ENCODE measurements around the gene SMPD3.

The SMPD3 gene

GRCh38 chr16:68355447-68356248, 92.7 kb downstream of the SMPD3 start:
- TF ChIP-seq CTCF (IDR thresholded peaks at IDR 0.05; ENCODE audit: low read length, missing control alignments), result no peak
- no peak for DNase-seq (ENCODE audit: low read depth)
- no peak overlapping the region for H3K4me3 ChIP-seq (replicated peaks; ENCODE audit: low read depth, low read length)

- DNase-seq (ENCODE audit: low read depth), result no peak
- no peak overlapping the region for H3K4me3 ChIP-seq (replicated peaks; ENCODE audit: low read depth, low read length)
- no peak for TF ChIP-seq CTCF (IDR thresholded peaks at IDR 0.05; ENCODE audit: low read length, missing control alignments)
Observed at GRCh38 chr16:68354816-68355215, 93.5 kb downstream of the SMPD3 start.

DNA sequence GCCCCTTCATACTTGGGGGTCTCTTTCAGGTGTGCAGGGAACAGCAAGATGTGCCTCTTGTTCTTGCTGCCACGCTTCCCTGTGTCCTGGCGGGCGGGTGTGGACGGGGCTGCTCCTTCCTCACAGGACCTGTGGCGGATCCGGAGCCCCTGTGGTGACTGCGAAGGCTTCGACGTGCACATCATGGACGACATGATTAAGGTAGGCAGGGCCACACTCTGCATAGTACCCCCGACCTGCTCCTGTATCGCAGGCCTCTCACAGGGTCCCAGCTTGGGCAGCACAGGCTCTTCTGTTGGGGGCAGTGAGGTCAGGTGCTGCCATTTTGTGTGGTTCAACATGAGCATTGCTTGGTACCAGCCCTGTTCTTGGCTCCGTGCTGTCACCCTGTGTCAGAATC, 94.9 kb downstream of the SMPD3 start:
- DNase-seq (ENCODE audit: low read depth), result no peak
- no peak for TF ChIP-seq CTCF (IDR thresholded peaks at IDR 0.05; ENCODE audit: low read length, missing control alignments)
- no peak overlapping the region for H3K4me3 ChIP-seq (replicated peaks; ENCODE audit: low read depth, low read length)

DNA sequence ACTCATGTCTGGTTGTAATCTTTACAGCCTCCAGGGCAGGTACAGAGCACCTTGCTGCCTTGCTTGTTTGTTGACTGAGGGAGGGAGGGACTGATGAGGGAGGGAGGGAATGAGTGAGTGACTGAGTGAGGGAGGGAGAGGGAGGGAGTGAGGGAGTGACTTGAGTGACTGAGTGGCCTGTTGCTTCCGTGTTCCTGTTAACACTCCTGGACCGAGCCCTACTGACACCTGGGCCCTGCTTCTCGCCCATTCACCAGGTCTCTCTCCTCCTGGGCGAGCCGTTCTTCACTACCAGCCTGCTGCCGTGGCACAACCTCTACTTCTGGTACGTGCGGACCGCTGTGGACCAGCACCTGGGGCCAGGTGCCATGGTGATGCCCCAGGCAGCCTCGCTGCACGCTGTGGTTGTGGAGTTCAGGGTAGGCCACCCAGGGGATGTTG, 96.3 kb downstream of the SMPD3 start:
- H3K4me3 ChIP-seq (replicated peaks; ENCODE audit: low read depth, low read length), result no peak overlapping the region
- DNase-seq (ENCODE audit: low read depth), result no peak
- no peak for TF ChIP-seq CTCF (IDR thresholded peaks at IDR 0.05; ENCODE audit: low read length, missing control alignments)

- no peak for DNase-seq (ENCODE audit: low read depth)
- no peak for TF ChIP-seq CTCF (IDR thresholded peaks at IDR 0.05; ENCODE audit: low read length, missing control alignments)
- H3K4me3 ChIP-seq (replicated peaks; ENCODE audit: low read depth, low read length), result no peak overlapping the region
Observed at GRCh38 chr16:68351463-68351862, 96.8 kb downstream of the SMPD3 start.

DNA sequence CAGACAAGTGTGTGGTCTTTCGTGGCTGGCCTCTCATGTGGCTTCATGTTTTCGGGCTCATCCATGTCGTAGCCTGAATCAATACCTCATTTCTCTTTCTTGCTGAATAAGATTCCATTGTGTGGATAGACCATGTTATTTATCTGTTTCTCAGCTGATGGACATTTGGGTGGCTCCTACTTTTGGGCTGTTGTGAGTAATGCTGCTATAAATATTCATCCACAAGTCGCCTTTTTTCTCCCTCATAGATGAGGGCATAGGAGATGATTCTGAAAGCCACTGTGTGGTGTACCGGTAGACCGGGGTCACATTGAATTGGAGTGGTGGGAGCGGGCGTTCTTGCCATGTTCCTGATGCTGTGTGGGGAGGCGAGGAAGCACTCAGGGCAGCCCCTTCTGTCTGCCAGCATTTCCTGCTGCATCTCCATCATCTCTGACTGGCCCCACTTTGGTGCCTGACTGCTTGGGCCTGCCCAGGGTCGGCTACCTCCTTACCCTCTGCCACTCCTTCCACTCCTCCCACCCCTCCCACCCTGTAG, 97.4 kb downstream of the SMPD3 start:
- no peak overlapping the region for H3K4me3 ChIP-seq (replicated peaks; ENCODE audit: low read depth, low read length)
- no peak for TF ChIP-seq CTCF (IDR thresholded peaks at IDR 0.05; ENCODE audit: low read length, missing control alignments)

More for the DNA sequence above, 97.4 kb downstream of the SMPD3 start:
- DNase-seq (ENCODE audit: low read depth), result no peak
